Calu3 (cell line): ENCODE results near the gene ECM1. TPM values are rescaled to one million over a fixed set of nuclear protein-coding genes. Genes with fewer than 3 reads are reported as not detected.
A peak's percentile ranks its signal among the peaks of the same experiment; 100 is the strongest.

ENCODE experiments used
- BruUV-seq: library from RNA; stranded (reverse); fragments of 400-500 nt; replicated peaks from 2 replicates; lab custom pipeline; 2021; lab: Mats Ljungman, UMichigan
- CTCF ChIA-PET: fragments of 300-600 bp; sonication (Branson Sonifier 250); formaldehyde crosslinking; loops from one replicate; lab custom pipeline; 2022; ENCODE audit warnings: antibody characterized with exemption; lab: Charles Lee
- DNase-seq: peaks from one replicate; pipeline ENCODE4 v3.0.0; 2022
- H3K27ac Mint-ChIP-seq: one replicate; pipeline ENCODE4 v1.8.0; 2022; ENCODE audit warnings: mixed read lengths; ENCODE audit not compliant: unreplicated experiment
- H3K27me3 Mint-ChIP-seq: one replicate; pipeline ENCODE4 v1.8.0; 2022; ENCODE audit warnings: mixed read lengths; ENCODE audit not compliant: unreplicated experiment
- H3K36me3 Mint-ChIP-seq: one replicate; pipeline ENCODE4 v1.8.0; 2022; ENCODE audit warnings: mild to moderate bottlenecking, moderate library complexity, mixed read lengths; ENCODE audit not compliant: insufficient read depth, unreplicated experiment
- H3K4me1 Mint-ChIP-seq: one replicate; pipeline ENCODE4 v1.8.0; 2022; ENCODE audit warnings: mild to moderate bottlenecking, low read depth, mixed read lengths; ENCODE audit not compliant: unreplicated experiment
- H3K4me3 Mint-ChIP-seq: one replicate; pipeline ENCODE4 v1.8.0; 2022; ENCODE audit warnings: mild to moderate bottlenecking, low read depth, moderate library complexity, mixed read lengths; ENCODE audit not compliant: unreplicated experiment
- H3K9me3 Mint-ChIP-seq: one replicate; pipeline ENCODE4 v1.8.0; 2022; ENCODE audit warnings: low read depth, mixed read lengths; ENCODE audit not compliant: unreplicated experiment
- intact Hi-C: fragments of 100-400 bp; cut with micrococcal nuclease; formaldehyde crosslinking; loops from one replicate; pipeline ENCODE4 v1.10.0; 2022; ENCODE audit not compliant: unreplicated experiment
- total RNA-seq: library from RNA; stranded (reverse); gene quantifications from 2 replicates; pipeline ENCODE4 v1.2.3, GENCODE V29; 2022
- TF ChIP-seq, protein P1 (sequence below): fragments of 200-600 bp; IDR thresholded peaks from one replicate; pipeline ENCODE4 v1.8.0; 2022; ENCODE audit warnings: antibody characterized with exemption; ENCODE audit not compliant: unreplicated experiment

Gene ECM1
- total RNA-seq, 1 experiment from 2014 or later = 1.6 TPM

DNA sequence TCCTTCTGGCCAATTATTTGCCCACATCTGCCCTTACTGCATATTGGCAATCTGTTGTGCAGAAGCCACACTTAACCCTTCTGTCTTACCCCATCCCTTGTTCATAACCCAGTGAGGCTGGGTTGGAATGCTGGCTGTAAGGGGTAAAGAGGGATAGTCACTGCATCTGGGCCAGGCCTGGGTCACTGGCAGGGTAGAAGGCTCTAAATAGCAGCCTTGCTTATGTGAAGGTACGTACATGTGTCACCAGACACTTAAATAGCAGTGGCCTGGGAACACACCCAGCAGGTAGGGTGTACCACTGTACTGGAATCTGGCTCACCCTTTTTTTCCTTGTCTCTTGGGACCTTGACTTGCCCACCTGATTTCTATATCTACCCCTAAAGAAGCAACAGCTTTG lies 30.6 kb upstream of the ECM1 start:
- CTCF ChIA-PET = interaction anchor here (0.5 to 0.6 kb wide), 2 partner anchors 126 to 156 kb away, joined by 4 to 5 read pairs; no protein-coding TSS in a partner anchor
- DNase-seq = peak; percentile 14
- no TSS peak for BruUV-seq
- intact Hi-C loops = loop anchor here (10.0 kb wide), 1 partner anchor 447 kb away; the partner anchor contains the start of gene SETDB1
- TF ChIP-seq, protein P1, sequence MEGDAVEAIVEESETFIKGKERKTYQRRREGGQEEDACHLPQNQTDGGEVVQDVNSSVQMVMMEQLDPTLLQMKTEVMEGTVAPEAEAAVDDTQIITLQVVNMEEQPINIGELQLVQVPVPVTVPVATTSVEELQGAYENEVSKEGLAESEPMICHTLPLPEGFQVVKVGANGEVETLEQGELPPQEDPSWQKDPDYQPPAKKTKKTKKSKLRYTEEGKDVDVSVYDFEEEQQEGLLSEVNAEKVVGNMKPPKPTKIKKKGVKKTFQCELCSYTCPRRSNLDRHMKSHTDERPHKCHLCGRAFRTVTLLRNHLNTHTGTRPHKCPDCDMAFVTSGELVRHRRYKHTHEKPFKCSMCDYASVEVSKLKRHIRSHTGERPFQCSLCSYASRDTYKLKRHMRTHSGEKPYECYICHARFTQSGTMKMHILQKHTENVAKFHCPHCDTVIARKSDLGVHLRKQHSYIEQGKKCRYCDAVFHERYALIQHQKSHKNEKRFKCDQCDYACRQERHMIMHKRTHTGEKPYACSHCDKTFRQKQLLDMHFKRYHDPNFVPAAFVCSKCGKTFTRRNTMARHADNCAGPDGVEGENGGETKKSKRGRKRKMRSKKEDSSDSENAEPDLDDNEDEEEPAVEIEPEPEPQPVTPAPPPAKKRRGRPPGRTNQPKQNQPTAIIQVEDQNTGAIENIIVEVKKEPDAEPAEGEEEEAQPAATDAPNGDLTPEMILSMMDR = no peak
- Mint-ChIP-seq H3K4me1 (peaks cover 27% of the 10 kb centered on the region), H3K27me3 (no peaks in the 10 kb centered on the region), H3K27ac (peak overlapping the region; percentile 62), H3K9me3 (no peaks in the 10 kb centered on the region), H3K36me3 (peaks cover 27% of the 10 kb centered on the region), H3K4me3 (no peak overlapping the region)

DNA sequence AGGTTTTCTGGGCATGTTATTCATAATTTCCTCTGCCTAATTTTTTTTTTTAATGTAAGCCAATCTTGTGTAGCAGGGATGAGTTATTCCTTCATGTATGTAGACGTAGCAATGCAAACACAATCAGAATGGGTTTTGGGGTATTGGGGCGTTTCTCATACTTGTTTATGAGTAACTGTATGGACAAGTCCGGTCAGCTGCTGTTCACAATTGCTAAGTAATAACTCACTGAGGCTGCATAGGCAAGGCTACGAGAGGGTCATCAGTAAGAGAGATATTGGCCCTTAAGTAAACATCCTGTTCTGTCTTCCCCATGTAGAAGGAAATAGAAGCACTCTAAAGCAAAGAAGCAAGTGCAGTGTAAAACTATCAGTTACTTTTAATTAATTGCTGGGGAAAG lies 30.2 kb upstream of the ECM1 start:
- CTCF ChIA-PET = interaction anchor here (0.5 to 0.6 kb wide), 2 partner anchors 126 to 157 kb away, joined by 4 to 5 read pairs; no protein-coding TSS in a partner anchor
- peak overlapping the region; percentile 62 for H3K27ac Mint-ChIP-seq
- no peak overlapping the region for H3K4me3 Mint-ChIP-seq
- intact Hi-C loops = loop anchor here (10.0 kb wide), 1 partner anchor 447 kb away; the partner anchor contains the start of gene SETDB1
- H3K27me3 Mint-ChIP-seq = no peaks in the 10 kb centered on the region
- peaks cover 27% of the 10 kb centered on the region for H3K4me1 Mint-ChIP-seq
- DNase-seq = peak; percentile 20
- BruUV-seq = no TSS peak
- H3K9me3 Mint-ChIP-seq = no peaks in the 10 kb centered on the region
- TF ChIP-seq, protein P1 = no peak
- peaks cover 23% of the 10 kb centered on the region for H3K36me3 Mint-ChIP-seq

DNA sequence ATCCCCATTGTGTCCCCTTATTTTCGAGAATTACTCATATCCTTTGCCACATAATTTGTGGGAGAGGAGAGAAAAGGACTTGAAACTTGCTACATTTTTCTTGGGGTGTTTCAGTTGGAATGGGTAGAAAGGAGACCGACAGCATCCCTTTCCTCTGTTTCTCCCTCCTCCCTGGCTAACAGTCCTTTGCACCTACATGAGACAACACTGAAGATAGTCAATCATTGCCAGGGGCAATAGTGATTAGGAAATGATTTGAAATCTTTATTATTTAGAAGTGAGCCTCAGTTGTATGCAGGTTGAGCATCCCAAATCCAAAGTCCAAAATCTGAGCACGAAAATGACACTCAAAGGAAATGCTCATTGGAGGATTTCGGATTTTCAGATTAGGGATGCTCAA lies 28.5 kb upstream of the ECM1 start:
- no peak for DNase-seq
- H3K27me3 Mint-ChIP-seq = no peaks in the 10 kb centered on the region
- H3K4me3 Mint-ChIP-seq = no peak overlapping the region
- H3K4me1 Mint-ChIP-seq = peaks cover 27% of the 10 kb centered on the region
- H3K9me3 Mint-ChIP-seq = no peaks in the 10 kb centered on the region
- intact Hi-C loops = loop anchor here (10.0 kb wide), 1 partner anchor 445 kb away; the partner anchor contains the start of gene SETDB1
- no peak overlapping the region for H3K27ac Mint-ChIP-seq
- H3K36me3 Mint-ChIP-seq = peaks cover 12% of the 10 kb centered on the region
- CTCF ChIA-PET = no interaction called here
- no TSS peak for BruUV-seq
- TF ChIP-seq, protein P1 = no peak

DNA sequence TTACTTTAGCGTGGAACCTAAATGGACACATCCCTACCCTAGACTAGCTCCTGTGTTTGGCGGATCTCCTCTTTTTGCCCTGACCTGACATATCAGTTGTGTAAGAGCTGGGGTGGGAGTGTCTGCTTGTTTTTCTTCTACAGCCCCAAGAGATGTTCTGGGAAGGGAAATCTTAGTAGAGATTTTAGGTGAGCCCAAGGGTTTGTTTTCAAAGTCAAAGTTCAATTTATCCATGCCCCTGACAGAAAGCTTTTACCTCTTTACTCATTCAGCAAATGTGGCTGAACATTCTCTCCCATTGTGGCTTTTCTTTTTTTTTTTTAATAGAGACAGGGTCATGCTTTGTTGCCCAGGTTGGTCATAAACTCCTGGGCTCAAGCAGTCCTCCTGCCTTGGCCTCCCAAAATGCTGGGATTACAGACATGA lies 28.0 kb upstream of the ECM1 start:
- CTCF ChIA-PET = no interaction called here
- H3K4me1 Mint-ChIP-seq = peaks cover 32% of the 10 kb centered on the region
- TF ChIP-seq, protein P1 = no peak
- H3K27ac Mint-ChIP-seq = no peak overlapping the region
- H3K36me3 Mint-ChIP-seq = peaks cover 12% of the 10 kb centered on the region
- no peaks in the 10 kb centered on the region for H3K9me3 Mint-ChIP-seq
- no TSS peak for BruUV-seq
- intact Hi-C loops = loop anchor here (10.0 kb wide), 1 partner anchor 445 kb away; the partner anchor contains the start of gene SETDB1
- H3K4me3 Mint-ChIP-seq = no peak overlapping the region
- no peaks in the 10 kb centered on the region for H3K27me3 Mint-ChIP-seq
- DNase-seq = no peak
